H1 (cell line): ENCODE results near the gene COL20A1. TPM values are rescaled to one million over a fixed set of nuclear protein-coding genes. Genes with fewer than 3 reads are reported as not detected.

Experiments
- CHD2 ChIP-seq: IDR thresholded peaks from 2 replicates; pipeline ENCODE4 v1.6.1; 2012; ENCODE audit warnings: low read length, improper control_type of control experiment
- NRF1 ChIP-seq: IDR thresholded peaks from 2 replicates; pipeline ENCODE4 v1.6.1; 2011; ENCODE audit warnings: mild to moderate bottlenecking, low read depth, low read length, improper control_type of control experiment
- POLR2A ChIP-seq, 2 experiments: IDR thresholded peaks; 1 replicate in 1 of 2; 2 replicates in 1 of 2; pipeline ENCODE4 v1.6.1; 2011; ENCODE audit warnings: low read depth in 2 of 2, low read length in 2 of 2, mild to moderate bottlenecking in 2 of 2; ENCODE audit errors: control extremely low read depth in 1 of 2
- RNF2 ChIP-seq: fragments of 200-900, 300-1000 bp; sonication (generic); IDR thresholded peaks from 2 replicates; pipeline ENCODE4 v1.7.1; 2016; ENCODE audit warnings: borderline replicate concordance, low read depth, mild to moderate bottlenecking, antibody characterized with exemption, low read length; ENCODE audit not compliant: poor library complexity, severe bottlenecking; ENCODE audit errors: missing control alignments
- SIRT6 ChIP-seq: IDR thresholded peaks from one replicate; pipeline ENCODE4 v1.7.1; 2012; ENCODE audit warnings: low read length, inconsistent platforms
- ZNF274 ChIP-seq: IDR thresholded peaks from 2 replicates; pipeline ENCODE4 v1.7.0; 2012; ENCODE audit warnings: low read length, borderline replicate concordance; ENCODE audit errors: extremely low read depth
- polyA plus RNA-seq, 7 experiments: library from polyadenylated mRNA; depleted of rRNA in 3 of 7; stranded (reverse) in 5 of 7; unstranded in 2 of 7; fragments of >200 nt in 5 of 7; fragments of 200-250 nt in 2 of 7; gene quantifications; 1 replicate in 5 of 7; 2 replicates in 1 of 7; 4 replicates in 1 of 7; pipeline versions ENCODE4 v1.2.1 to v1.2.3, GENCODE V29; 2011 to 2013; ENCODE audit warnings: missing spikeins in 2 of 7, mixed read lengths in 2 of 7
- total RNA-seq: library from RNA; stranded (reverse); fragmentation: NEBNext Ultra II Directional; extraction: Animal tissue kit (Norgen Biotek cat#: 25700); gene quantifications from 2 replicates; pipeline ENCODE4 v1.2.1, GENCODE V29; 2021
- TF ChIP-seq, protein P1 (sequence below): fragments of 300-600 bp; sonication (generic); IDR thresholded peaks from 2 replicates; pipeline ENCODE4 v1.7.1; 2012; ENCODE audit warnings: low read length, moderate library complexity, mild to moderate bottlenecking, inconsistent platforms; ENCODE audit not compliant: insufficient replicate concordance
- TF ChIP-seq, protein P2 (sequence below), 3 experiments: IDR thresholded peaks; 1 replicate in 2 of 3; 2 replicates in 1 of 3; pipeline versions ENCODE4 v1.5.1 to v1.6.1; 2011; ENCODE audit warnings: low read length in 3 of 3, mild to moderate bottlenecking in 3 of 3, inconsistent platforms in 2 of 3, low read depth in 1 of 3, moderate library complexity in 1 of 3; ENCODE audit not compliant: insufficient read depth in 1 of 3; ENCODE audit errors: control extremely low read depth in 1 of 3
- TF ChIP-seq, protein P3 (sequence below): IDR thresholded peaks from 2 replicates; pipeline ENCODE4 v1.6.1; 2011; ENCODE audit warnings: low read depth, mild to moderate bottlenecking, low read length; ENCODE audit not compliant: insufficient read depth

COL20A1 gene
- total and polyA plus RNA-seq, 2 of the 8 experiments (the other 6 are each of a cell fraction or from before 2014, with no cell fraction given): 0.19 to 0.21 TPM

DNA sequence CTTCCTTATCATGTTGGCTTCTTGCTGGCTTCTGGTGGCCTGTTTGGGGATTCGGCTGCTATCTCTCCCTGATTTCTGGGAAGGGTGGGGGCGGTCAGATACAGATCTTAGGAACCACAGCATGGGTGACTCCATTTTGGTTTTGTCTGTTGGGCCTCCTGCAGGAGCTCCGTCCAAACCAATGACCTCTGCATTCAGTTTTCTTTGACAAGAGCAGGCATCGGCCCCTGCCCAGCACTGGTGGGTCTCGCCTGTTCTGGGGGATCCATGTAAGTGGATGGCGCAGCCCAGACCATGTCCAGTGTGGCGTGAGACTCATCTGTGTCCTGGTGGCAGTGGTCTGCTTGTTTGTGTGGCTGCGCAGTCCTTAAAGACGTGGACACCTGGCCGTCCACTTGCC is 29.0 kb upstream of the COL20A1 start (continued):
- TF ChIP-seq, protein P1, sequence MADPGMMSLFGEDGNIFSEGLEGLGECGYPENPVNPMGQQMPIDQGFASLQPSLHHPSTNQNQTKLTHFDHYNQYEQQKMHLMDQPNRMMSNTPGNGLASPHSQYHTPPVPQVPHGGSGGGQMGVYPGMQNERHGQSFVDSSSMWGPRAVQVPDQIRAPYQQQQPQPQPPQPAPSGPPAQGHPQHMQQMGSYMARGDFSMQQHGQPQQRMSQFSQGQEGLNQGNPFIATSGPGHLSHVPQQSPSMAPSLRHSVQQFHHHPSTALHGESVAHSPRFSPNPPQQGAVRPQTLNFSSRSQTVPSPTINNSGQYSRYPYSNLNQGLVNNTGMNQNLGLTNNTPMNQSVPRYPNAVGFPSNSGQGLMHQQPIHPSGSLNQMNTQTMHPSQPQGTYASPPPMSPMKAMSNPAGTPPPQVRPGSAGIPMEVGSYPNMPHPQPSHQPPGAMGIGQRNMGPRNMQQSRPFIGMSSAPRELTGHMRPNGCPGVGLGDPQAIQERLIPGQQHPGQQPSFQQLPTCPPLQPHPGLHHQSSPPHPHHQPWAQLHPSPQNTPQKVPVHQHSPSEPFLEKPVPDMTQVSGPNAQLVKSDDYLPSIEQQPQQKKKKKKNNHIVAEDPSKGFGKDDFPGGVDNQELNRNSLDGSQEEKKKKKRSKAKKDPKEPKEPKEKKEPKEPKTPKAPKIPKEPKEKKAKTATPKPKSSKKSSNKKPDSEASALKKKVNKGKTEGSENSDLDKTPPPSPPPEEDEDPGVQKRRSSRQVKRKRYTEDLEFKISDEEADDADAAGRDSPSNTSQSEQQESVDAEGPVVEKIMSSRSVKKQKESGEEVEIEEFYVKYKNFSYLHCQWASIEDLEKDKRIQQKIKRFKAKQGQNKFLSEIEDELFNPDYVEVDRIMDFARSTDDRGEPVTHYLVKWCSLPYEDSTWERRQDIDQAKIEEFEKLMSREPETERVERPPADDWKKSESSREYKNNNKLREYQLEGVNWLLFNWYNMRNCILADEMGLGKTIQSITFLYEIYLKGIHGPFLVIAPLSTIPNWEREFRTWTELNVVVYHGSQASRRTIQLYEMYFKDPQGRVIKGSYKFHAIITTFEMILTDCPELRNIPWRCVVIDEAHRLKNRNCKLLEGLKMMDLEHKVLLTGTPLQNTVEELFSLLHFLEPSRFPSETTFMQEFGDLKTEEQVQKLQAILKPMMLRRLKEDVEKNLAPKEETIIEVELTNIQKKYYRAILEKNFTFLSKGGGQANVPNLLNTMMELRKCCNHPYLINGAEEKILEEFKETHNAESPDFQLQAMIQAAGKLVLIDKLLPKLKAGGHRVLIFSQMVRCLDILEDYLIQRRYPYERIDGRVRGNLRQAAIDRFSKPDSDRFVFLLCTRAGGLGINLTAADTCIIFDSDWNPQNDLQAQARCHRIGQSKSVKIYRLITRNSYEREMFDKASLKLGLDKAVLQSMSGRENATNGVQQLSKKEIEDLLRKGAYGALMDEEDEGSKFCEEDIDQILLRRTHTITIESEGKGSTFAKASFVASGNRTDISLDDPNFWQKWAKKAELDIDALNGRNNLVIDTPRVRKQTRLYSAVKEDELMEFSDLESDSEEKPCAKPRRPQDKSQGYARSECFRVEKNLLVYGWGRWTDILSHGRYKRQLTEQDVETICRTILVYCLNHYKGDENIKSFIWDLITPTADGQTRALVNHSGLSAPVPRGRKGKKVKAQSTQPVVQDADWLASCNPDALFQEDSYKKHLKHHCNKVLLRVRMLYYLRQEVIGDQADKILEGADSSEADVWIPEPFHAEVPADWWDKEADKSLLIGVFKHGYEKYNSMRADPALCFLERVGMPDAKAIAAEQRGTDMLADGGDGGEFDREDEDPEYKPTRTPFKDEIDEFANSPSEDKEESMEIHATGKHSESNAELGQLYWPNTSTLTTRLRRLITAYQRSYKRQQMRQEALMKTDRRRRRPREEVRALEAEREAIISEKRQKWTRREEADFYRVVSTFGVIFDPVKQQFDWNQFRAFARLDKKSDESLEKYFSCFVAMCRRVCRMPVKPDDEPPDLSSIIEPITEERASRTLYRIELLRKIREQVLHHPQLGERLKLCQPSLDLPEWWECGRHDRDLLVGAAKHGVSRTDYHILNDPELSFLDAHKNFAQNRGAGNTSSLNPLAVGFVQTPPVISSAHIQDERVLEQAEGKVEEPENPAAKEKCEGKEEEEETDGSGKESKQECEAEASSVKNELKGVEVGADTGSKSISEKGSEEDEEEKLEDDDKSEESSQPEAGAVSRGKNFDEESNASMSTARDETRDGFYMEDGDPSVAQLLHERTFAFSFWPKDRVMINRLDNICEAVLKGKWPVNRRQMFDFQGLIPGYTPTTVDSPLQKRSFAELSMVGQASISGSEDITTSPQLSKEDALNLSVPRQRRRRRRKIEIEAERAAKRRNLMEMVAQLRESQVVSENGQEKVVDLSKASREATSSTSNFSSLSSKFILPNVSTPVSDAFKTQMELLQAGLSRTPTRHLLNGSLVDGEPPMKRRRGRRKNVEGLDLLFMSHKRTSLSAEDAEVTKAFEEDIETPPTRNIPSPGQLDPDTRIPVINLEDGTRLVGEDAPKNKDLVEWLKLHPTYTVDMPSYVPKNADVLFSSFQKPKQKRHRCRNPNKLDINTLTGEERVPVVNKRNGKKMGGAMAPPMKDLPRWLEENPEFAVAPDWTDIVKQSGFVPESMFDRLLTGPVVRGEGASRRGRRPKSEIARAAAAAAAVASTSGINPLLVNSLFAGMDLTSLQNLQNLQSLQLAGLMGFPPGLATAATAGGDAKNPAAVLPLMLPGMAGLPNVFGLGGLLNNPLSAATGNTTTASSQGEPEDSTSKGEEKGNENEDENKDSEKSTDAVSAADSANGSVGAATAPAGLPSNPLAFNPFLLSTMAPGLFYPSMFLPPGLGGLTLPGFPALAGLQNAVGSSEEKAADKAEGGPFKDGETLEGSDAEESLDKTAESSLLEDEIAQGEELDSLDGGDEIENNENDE: no peak
- TF ChIP-seq RNF2: no peak
- TF ChIP-seq NRF1: no peak
- TF ChIP-seq CHD2: no peak
- TF ChIP-seq, protein P2, sequence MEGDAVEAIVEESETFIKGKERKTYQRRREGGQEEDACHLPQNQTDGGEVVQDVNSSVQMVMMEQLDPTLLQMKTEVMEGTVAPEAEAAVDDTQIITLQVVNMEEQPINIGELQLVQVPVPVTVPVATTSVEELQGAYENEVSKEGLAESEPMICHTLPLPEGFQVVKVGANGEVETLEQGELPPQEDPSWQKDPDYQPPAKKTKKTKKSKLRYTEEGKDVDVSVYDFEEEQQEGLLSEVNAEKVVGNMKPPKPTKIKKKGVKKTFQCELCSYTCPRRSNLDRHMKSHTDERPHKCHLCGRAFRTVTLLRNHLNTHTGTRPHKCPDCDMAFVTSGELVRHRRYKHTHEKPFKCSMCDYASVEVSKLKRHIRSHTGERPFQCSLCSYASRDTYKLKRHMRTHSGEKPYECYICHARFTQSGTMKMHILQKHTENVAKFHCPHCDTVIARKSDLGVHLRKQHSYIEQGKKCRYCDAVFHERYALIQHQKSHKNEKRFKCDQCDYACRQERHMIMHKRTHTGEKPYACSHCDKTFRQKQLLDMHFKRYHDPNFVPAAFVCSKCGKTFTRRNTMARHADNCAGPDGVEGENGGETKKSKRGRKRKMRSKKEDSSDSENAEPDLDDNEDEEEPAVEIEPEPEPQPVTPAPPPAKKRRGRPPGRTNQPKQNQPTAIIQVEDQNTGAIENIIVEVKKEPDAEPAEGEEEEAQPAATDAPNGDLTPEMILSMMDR (IDR thresholded peaks at IDR 0.05; ENCODE audit: control extremely low read depth in 1 of 3, insufficient read depth in 1 of 3, low read depth in 1 of 3, low read length in 3 of 3): no peak
- TF ChIP-seq, protein P3, sequence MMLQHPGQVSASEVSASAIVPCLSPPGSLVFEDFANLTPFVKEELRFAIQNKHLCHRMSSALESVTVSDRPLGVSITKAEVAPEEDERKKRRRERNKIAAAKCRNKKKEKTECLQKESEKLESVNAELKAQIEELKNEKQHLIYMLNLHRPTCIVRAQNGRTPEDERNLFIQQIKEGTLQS: no peak
- no peak for TF ChIP-seq POLR2A (IDR thresholded peaks at IDR 0.05; ENCODE audit: control extremely low read depth in 1 of 2, low read depth in 2 of 2, low read length in 2 of 2)
- no peak for TF ChIP-seq ZNF274
- TF ChIP-seq SIRT6: no peak
